Progenitor cell of endocrine pancreas (in vitro differentiated cells): ENCODE results near the gene APOE. TPM values are rescaled to one million over a fixed set of nuclear protein-coding genes. Genes with fewer than 3 reads are reported as not detected.

Source experiments
- DNase-seq: peaks from one replicate; pipeline ENCODE4 v3.0.0; 2021; ENCODE audit warnings: low spot score; ENCODE audit not compliant: unreplicated experiment
- H3K27ac Mint-ChIP-seq: 2 replicates; pipeline ENCODE4 v1.8.0; 2021; ENCODE audit warnings: mild to moderate bottlenecking, moderate library complexity, mixed read lengths
- H3K27me3 Mint-ChIP-seq: 2 replicates; pipeline ENCODE4 v1.8.0; 2021; ENCODE audit warnings: mixed read lengths
- H3K36me3 Mint-ChIP-seq: 2 replicates; pipeline ENCODE4 v1.8.0; 2022; ENCODE audit warnings: mixed read lengths; ENCODE audit not compliant: insufficient read depth
- H3K4me1 Mint-ChIP-seq: 2 replicates; pipeline ENCODE4 v1.8.0; 2021; ENCODE audit warnings: low read depth, mixed read lengths
- H3K4me3 Mint-ChIP-seq: 2 replicates; pipeline ENCODE4 v1.8.0; 2021; ENCODE audit warnings: low read depth, mild to moderate bottlenecking, moderate library complexity, mixed read lengths
- H3K9me3 Mint-ChIP-seq: 2 replicates; pipeline ENCODE4 v1.8.0; 2021; ENCODE audit warnings: low read depth, mixed read lengths
- total RNA-seq: library from RNA; stranded (reverse); gene quantifications from 2 replicates; pipeline ENCODE4 v1.2.1, GENCODE V29; 2021
- TF ChIP-seq, protein P1 (sequence below): fragments of 200-600 bp; sonication (generic); IDR thresholded peaks from one replicate; pipeline ENCODE4 v1.5.0; 2021; ENCODE audit warnings: antibody characterized with exemption, mild to moderate bottlenecking; ENCODE audit not compliant: unreplicated experiment

The APOE gene
- total RNA-seq, 1 donor from 2014 or later, result 198 TPM

DNA sequence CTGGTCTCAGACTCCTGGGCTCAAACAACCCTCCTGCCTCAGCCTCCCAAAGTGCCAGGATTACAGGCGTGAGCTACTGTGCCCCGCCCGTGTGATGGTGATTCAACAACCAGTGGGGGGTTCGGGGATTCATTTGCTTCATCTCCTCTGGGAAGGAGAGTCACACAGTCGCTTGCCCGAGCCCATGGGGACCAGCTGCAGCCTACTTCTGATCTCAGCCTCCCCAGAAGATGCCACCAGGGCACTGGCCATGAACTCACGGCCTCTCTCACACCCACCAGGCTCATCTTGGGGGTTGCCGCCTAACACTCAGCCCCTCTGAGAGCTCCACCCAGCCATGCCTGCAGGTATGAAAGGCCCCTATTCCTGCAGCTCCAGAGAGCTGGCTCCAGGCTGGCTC is 7.8 kb upstream of the APOE start:
- H3K27ac Mint-ChIP-seq, result no peak overlapping the region
- H3K4me1 Mint-ChIP-seq, result no peaks in the 10 kb centered on the region
- H3K4me3 Mint-ChIP-seq, result no peak overlapping the region
- H3K36me3 Mint-ChIP-seq, result peaks cover 19% of the 10 kb centered on the region
- TF ChIP-seq, protein P1, sequence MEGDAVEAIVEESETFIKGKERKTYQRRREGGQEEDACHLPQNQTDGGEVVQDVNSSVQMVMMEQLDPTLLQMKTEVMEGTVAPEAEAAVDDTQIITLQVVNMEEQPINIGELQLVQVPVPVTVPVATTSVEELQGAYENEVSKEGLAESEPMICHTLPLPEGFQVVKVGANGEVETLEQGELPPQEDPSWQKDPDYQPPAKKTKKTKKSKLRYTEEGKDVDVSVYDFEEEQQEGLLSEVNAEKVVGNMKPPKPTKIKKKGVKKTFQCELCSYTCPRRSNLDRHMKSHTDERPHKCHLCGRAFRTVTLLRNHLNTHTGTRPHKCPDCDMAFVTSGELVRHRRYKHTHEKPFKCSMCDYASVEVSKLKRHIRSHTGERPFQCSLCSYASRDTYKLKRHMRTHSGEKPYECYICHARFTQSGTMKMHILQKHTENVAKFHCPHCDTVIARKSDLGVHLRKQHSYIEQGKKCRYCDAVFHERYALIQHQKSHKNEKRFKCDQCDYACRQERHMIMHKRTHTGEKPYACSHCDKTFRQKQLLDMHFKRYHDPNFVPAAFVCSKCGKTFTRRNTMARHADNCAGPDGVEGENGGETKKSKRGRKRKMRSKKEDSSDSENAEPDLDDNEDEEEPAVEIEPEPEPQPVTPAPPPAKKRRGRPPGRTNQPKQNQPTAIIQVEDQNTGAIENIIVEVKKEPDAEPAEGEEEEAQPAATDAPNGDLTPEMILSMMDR, result no peak
- no peaks in the 10 kb centered on the region for H3K27me3 Mint-ChIP-seq
- H3K9me3 Mint-ChIP-seq, result no peaks in the 10 kb centered on the region
- no peak for DNase-seq

GRCh38 chr19:44900328-44901244 is 5.0 kb upstream of the APOE start:
- DNase-seq, result no peak

GRCh38 chr19:44903216-44903601 is 2.4 kb upstream of the APOE start:
- Mint-ChIP-seq H3K27ac (no peak overlapping the region), H3K4me1 (peaks cover 13% of the 10 kb centered on the region), H3K27me3 (no peaks in the 10 kb centered on the region), H3K36me3 (peaks cover 9% of the 10 kb centered on the region), H3K4me3 (no peak overlapping the region), H3K9me3 (no peaks in the 10 kb centered on the region)
- DNase-seq, result no peak
- TF ChIP-seq, protein P1, result no peak

More at GRCh38 chr19:44900328-44901244, 5.0 kb upstream of the APOE start:
- H3K27ac Mint-ChIP-seq, result no peak overlapping the region
- H3K4me1 Mint-ChIP-seq, result peaks cover 3% of the 10 kb centered on the region
- TF ChIP-seq, protein P1, result no peak
- no peak overlapping the region for H3K4me3 Mint-ChIP-seq
- no peaks in the 10 kb centered on the region for H3K27me3 Mint-ChIP-seq
- H3K36me3 Mint-ChIP-seq, result peaks cover 10% of the 10 kb centered on the region
- no peaks in the 10 kb centered on the region for H3K9me3 Mint-ChIP-seq

GRCh38 chr19:44903602-44904425 is 1.8 kb upstream of the APOE start:
- peaks cover 9% of the 10 kb centered on the region for H3K36me3 Mint-ChIP-seq
- TF ChIP-seq, protein P1, result peak; percentile 99
- H3K9me3 Mint-ChIP-seq, result no peaks in the 10 kb centered on the region
- peaks cover 13% of the 10 kb centered on the region for H3K4me1 Mint-ChIP-seq
- H3K4me3 Mint-ChIP-seq, result no peak overlapping the region
- peak; percentile 80 for DNase-seq
- no peak overlapping the region for H3K27ac Mint-ChIP-seq
- H3K27me3 Mint-ChIP-seq, result no peaks in the 10 kb centered on the region

DNA sequence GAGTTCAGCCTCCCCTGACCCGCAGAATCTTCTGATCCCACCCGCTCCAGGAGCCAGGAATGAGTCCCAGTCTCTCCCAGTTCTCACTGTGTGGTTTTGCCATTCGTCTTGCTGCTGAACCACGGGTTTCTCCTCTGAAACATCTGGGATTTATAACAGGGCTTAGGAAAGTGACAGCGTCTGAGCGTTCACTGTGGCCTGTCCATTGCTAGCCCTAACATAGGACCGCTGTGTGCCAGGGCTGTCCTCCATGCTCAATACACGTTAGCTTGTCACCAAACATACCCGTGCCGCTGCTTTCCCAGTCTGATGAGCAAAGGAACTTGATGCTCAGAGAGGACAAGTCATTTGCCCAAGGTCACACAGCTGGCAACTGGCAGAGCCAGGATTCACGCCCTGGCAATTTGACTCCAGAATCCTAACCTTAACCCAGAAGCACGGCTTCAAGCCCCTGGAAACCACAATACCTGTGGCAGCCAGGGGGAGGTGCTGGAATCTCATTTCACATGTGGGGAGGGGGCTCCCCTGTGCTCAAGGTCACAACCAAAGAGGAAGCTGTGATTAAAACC is 1.1 kb upstream of the APOE start:
- TF ChIP-seq, protein P1, result peak; percentile 33
- Mint-ChIP-seq H3K27me3 (no peaks in the 10 kb centered on the region), H3K4me1 (peaks cover 13% of the 10 kb centered on the region), H3K27ac (no peak overlapping the region), H3K9me3 (no peaks in the 10 kb centered on the region), H3K4me3 (no peak overlapping the region), H3K36me3 (peaks cover 11% of the 10 kb centered on the region)
- no peak for DNase-seq
